Measurements from ENCODE around the gene DLG2. TPM values are rescaled to one million over a fixed set of nuclear protein-coding genes. Genes with fewer than 3 reads are reported as not detected.

DLG2 gene
- polyA plus RNA-seq, 3 donors = 0.24 to 0.39 TPM; not detected in 1

DNA sequence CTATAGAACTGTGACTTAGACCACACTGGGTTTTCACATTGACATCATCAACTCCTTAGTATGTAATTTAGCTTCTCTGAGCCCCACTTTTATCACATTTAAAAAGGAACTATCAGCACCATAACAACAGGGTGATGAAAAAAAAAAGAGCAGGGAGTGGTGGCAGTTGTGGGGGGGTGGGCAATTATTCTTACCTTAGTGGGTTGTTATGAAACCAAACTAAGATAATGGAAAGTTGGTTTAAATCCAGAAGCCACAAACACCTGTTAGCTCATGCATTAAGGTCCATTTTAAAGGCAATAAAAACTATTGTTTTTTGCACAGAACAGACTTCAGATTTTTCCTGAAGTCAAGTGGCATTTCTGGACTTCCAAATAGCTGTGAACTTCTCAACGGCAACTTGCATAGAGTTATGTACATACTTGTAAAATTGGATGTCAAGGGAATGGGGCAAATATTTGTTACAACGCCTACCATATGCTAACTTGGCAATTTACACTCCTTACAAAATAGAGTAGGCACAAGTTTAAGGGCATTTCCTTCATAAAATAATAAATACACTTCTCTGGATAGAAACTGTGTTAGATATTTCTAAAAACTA lies 793.6 kb downstream of the DLG2 start:
- no peaks in the 10 kb centered on the region for H4K20me1 ChIP-seq (ENCODE audit: insufficient read depth, low read length)
- whole genome bisulfite sequencing (ENCODE audit: insufficient coverage) = no CpG with 5 or more reads among the region's 2 CpGs
- no peaks in the 10 kb centered on the region for H3K79me2 ChIP-seq (ENCODE audit: insufficient read depth, low read length)
- H3K9me3 Mint-ChIP-seq = no peaks in the 10 kb centered on the region
- no peaks in the 10 kb centered on the region for H3K36me3 Mint-ChIP-seq
- no peaks in the 10 kb centered on the region for H3K9me3 ChIP-seq (replicated peaks in 1 of 2; ENCODE audit: control insufficient read depth in 1 of 2, insufficient read depth in 1 of 2, low read length in 2 of 2)
- DNase-seq = no peak
- no peaks in the 10 kb centered on the region for H3K4me1 Mint-ChIP-seq
- peaks cover 0 to 4% (median 0%) of the 10 kb centered on the region in 3 donors for H3K27me3 Mint-ChIP-seq (ENCODE audit: low read depth in 3 of 3)
- H3K27ac Mint-ChIP-seq = no peak overlapping the region
- no peak overlapping the region for H3K4me3 ChIP-seq (replicated peaks in 1 of 3; ENCODE audit: low read depth in 2 of 3, low read length in 3 of 3)
- no peaks in the 10 kb centered on the region for H3K4me1 ChIP-seq (ENCODE audit: control insufficient read depth in 1 of 2, insufficient read depth in 2 of 2, low read length in 2 of 2)
- no peak overlapping the region for H3K27ac ChIP-seq (ENCODE audit: low read depth in 1 of 2, low read length in 2 of 2)
- no peaks in the 10 kb centered on the region for H3K36me3 ChIP-seq (replicated peaks in 1 of 2; ENCODE audit: control insufficient read depth in 1 of 2, insufficient read depth in 2 of 2, low read length in 2 of 2)
- no peak overlapping the region for H2AFZ ChIP-seq (ENCODE audit: insufficient read depth, low read depth, low read length, poor library complexity, severe bottlenecking)
- H3K4me2 ChIP-seq (replicated peaks; ENCODE audit: extremely low read depth, low read length, poor library complexity, severe bottlenecking) = no peak overlapping the region
- H3K4me3 Mint-ChIP-seq = no peak overlapping the region
- intact Hi-C loops (cut with micrococcal nuclease) = no loop called here
- TF ChIP-seq CTCF (IDR thresholded peaks at IDR 0.05) = no peak
- H3K9ac ChIP-seq (ENCODE audit: insufficient read depth, low read length, poor library complexity, severe bottlenecking) = no peak overlapping the region
- no peaks in the 10 kb centered on the region for H3K27me3 ChIP-seq (ENCODE audit: control insufficient read depth in 2 of 2, insufficient read depth in 2 of 2, low read length in 2 of 2)

GRCh38 chr11:84830372-84830771 lies 796.8 kb downstream of the DLG2 start:
- H3K9me3 ChIP-seq (replicated peaks in 1 of 2; ENCODE audit: control insufficient read depth in 1 of 2, insufficient read depth in 1 of 2, low read length in 2 of 2) = no peaks in the 10 kb centered on the region
- DNase-seq = no peak
- H3K27me3 ChIP-seq (ENCODE audit: control insufficient read depth in 2 of 2, insufficient read depth in 2 of 2, low read length in 2 of 2) = no peaks in the 10 kb centered on the region
- H3K36me3 ChIP-seq (replicated peaks in 1 of 2; ENCODE audit: control insufficient read depth in 1 of 2, insufficient read depth in 2 of 2, low read length in 2 of 2) = no peaks in the 10 kb centered on the region
- no peak overlapping the region for H3K27ac Mint-ChIP-seq
- no peak overlapping the region for H3K4me3 ChIP-seq (replicated peaks in 1 of 3; ENCODE audit: low read depth in 2 of 3, low read length in 3 of 3)
- H3K4me3 Mint-ChIP-seq = no peak overlapping the region
- H3K4me2 ChIP-seq (replicated peaks; ENCODE audit: extremely low read depth, low read length, poor library complexity, severe bottlenecking) = no peak overlapping the region
- H3K27ac ChIP-seq (ENCODE audit: low read depth in 1 of 2, low read length in 2 of 2) = no peak overlapping the region
- intact Hi-C loops (cut with micrococcal nuclease) = no loop called here
- no peaks in the 10 kb centered on the region for H3K4me1 Mint-ChIP-seq
- no peaks in the 10 kb centered on the region for H4K20me1 ChIP-seq (ENCODE audit: insufficient read depth, low read length)
- no peaks in the 10 kb centered on the region for H3K79me2 ChIP-seq (ENCODE audit: insufficient read depth, low read length)
- no peak for TF ChIP-seq CTCF (IDR thresholded peaks at IDR 0.05)
- H3K36me3 Mint-ChIP-seq = no peaks in the 10 kb centered on the region
- no peaks in the 10 kb centered on the region for H3K4me1 ChIP-seq (ENCODE audit: control insufficient read depth in 1 of 2, insufficient read depth in 2 of 2, low read length in 2 of 2)
- peaks cover 0 to 4% (median 3%) of the 10 kb centered on the region in 3 donors for H3K27me3 Mint-ChIP-seq (ENCODE audit: low read depth in 3 of 3)
- H2AFZ ChIP-seq (ENCODE audit: insufficient read depth, low read depth, low read length, poor library complexity, severe bottlenecking) = no peak overlapping the region
- H3K9ac ChIP-seq (ENCODE audit: insufficient read depth, low read length, poor library complexity, severe bottlenecking) = no peak overlapping the region
- peaks cover 0 to 2% (median 0%) of the 10 kb centered on the region in 7 donors for H3K9me3 Mint-ChIP-seq

Data from CD14-positive monocyte (primary cell).